Subcutaneous abdominal adipose tissue (tissue), 5 donors: Measurements from ENCODE around the gene FBXW5.
A peak's percentile ranks its signal among the peaks of the same experiment; 100 is the strongest.

Experiments
- H3K27ac ChIP-seq: one replicate; pipeline ENCODE4 v1.7.0; 2013; ENCODE audit warnings: low read depth, mild to moderate bottlenecking, inconsistent platforms, low read length, moderate library complexity
- H3K27me3 ChIP-seq, 5 donors: one replicate each; pipeline ENCODE4 v1.7.0; 2013; ENCODE audit warnings: low read length in 5 of 5, inconsistent platforms in 1 of 5; ENCODE audit not compliant: control insufficient read depth in 5 of 5, insufficient read depth in 4 of 5
- H3K36me3 ChIP-seq, 5 donors: one replicate each; pipeline ENCODE4 v1.7.0; 2013; ENCODE audit warnings: low read length in 5 of 5; ENCODE audit not compliant: control insufficient read depth in 5 of 5, insufficient read depth in 5 of 5
- H3K4me1 ChIP-seq, 5 donors: one replicate each; pipeline ENCODE4 v1.7.0; 2013; ENCODE audit warnings: low read length in 5 of 5, mild to moderate bottlenecking in 3 of 5, moderate library complexity in 1 of 5; ENCODE audit not compliant: control insufficient read depth in 5 of 5, insufficient read depth in 5 of 5
- H3K4me3 ChIP-seq, 5 donors: one replicate each; pipeline ENCODE4 v1.7.0; 2013; ENCODE audit warnings: low read length in 5 of 5, low read depth in 1 of 5
- H3K9ac ChIP-seq, 5 donors: one replicate each; pipeline ENCODE4 v1.7.0; 2013; ENCODE audit warnings: low read length in 5 of 5, mild to moderate bottlenecking in 4 of 5, moderate library complexity in 3 of 5
- H3K9me3 ChIP-seq, 5 donors: one replicate each; pipeline ENCODE4 v1.7.0; 2013; ENCODE audit warnings: low read length in 5 of 5; ENCODE audit not compliant: control insufficient read depth in 5 of 5
- donor health status: healthy.
- donor health status: healthy.
- donor health status: healthy.
- donor health status: healthy.
- donor health status: healthy.

The FBXW5 gene

DNA sequence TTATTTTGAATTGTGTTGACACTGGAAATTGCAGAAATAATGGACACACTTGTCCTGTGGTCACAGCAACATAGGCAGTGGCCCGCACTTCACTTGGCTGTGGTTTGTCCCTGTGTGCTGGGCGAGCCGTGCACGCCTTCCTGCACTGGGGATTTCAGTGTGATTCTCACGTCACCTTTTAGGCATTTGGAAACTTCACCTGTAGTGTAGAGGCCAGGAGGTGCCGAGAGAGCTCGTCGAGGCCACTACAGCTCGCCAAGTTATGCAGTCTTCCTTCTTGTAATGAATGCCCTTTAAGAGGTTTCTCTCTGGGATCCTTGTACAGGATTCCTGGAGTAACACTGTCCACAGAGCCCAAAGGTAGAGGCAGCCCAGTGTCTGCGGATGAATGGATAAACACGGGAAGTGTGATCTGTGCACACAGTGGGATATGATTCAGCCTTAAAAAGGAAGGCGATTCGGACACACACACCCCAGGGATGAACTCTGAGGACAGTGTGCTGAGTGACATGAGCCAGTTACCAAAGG is 43.5 kb downstream of the FBXW5 start:
- H3K9ac ChIP-seq: peak overlapping the region in 3 of 5 donors; percentile 41 to 63 (median 48)
- peaks cover 0 to 36% (median 30%) of the 10 kb centered on the region in 5 donors for H3K36me3 ChIP-seq
- H3K27me3 ChIP-seq: no peaks in the 10 kb centered on the region
- no peaks in the 10 kb centered on the region for H3K9me3 ChIP-seq
- peaks cover 5 to 35% (median 24%) of the 10 kb centered on the region in 5 donors for H3K4me1 ChIP-seq
- H3K4me3 ChIP-seq: peak overlapping the region in 1 of 5 donors; percentile 17
- peak overlapping the region; percentile 90 for H3K27ac ChIP-seq

DNA sequence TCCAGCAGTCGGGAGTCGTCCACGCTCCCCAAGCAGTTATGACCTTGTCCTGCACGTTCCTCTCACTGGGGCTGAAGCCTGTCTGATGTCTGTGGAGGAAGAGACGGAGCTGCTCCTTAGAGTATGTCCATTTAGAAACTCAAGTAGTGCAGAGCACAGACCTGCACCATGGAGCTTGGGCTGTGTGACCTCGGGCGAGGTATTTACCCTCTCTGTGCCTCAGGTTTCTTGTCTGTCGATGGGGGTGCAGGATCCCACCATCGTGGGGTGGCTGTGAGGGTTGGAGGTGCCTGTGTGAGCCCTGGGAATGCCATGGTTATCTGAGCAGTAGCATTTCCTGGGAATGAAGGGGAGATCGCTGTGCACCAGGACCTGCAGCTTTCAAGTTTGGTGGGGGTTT is 44.0 kb downstream of the FBXW5 start:
- Histone ChIP-seq H3K4me1 (peaks cover 5 to 35% (median 24%) of the 10 kb centered on the region in 5 donors), H3K9ac (no peak overlapping the region), H3K4me3 (no peak overlapping the region), H3K27ac (peak overlapping the region; percentile 90), H3K27me3 (no peaks in the 10 kb centered on the region), H3K9me3 (no peaks in the 10 kb centered on the region), H3K36me3 (peaks cover 0 to 36% (median 30%) of the 10 kb centered on the region in 5 donors)

DNA sequence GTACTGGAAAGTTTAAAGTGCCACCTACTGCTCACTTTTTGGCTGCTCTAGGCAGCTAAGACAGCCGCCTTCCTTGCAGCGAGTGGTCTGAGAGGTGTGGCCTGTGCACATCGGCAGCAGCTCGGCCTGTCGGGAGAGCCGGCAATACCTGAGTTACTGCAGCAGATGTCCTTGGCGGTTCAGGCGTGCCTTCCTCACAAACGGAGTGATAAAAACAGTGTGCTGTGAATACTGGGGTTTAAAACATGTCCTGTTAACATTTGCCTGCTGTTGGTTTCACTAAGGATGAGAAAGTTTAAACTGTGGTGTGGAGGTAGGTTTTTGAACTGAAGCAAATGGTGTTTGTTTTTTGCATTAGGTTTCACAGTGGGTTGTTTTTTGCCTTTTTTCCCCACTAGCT is 45.3 kb downstream of the FBXW5 start:
- peaks cover 0 to 42% (median 31%) of the 10 kb centered on the region in 5 donors for H3K36me3 ChIP-seq
- no peaks in the 10 kb centered on the region for H3K27me3 ChIP-seq
- no peak overlapping the region for H3K27ac ChIP-seq
- H3K9me3 ChIP-seq: no peaks in the 10 kb centered on the region
- no peak overlapping the region for H3K9ac ChIP-seq
- H3K4me1 ChIP-seq: peaks cover 5 to 35% (median 24%) of the 10 kb centered on the region in 5 donors
- H3K4me3 ChIP-seq: no peak overlapping the region

DNA sequence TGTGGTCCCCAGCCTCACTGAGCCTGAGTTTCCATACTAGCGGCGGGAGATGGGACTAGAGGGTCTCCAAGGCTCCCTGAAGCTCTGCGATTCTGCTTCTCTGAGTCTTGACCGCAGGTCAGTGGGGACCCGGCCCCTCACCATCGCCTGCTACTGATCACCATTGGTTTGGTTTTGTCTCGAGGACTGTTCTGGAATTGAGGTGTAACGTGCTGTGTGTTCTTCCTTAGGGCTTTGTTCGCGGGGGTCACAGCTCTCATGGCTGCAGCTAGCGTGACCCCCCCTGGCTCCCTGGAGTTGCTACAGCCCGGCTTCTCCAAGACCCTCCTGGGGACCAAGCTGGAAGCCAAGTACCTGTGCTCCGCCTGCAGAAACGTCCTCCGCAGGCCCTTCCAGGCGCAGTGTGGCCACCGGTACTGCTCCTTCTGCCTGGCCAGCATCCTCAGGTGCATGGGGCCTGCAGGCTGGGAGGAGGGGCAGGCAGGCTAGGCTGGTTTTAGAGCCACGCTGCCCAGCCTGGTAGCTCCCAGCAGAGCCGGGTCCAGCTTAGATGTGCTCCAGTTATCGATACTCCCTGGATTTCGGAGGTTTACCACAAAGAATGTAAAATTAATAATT is 45.9 kb downstream of the FBXW5 start:
- H3K27me3 ChIP-seq: no peaks in the 10 kb centered on the region
- peaks cover 0 to 42% (median 31%) of the 10 kb centered on the region in 5 donors for H3K36me3 ChIP-seq
- H3K9me3 ChIP-seq: no peaks in the 10 kb centered on the region
- no peak overlapping the region for H3K4me3 ChIP-seq
- H3K9ac ChIP-seq: no peak overlapping the region
- H3K4me1 ChIP-seq: peaks cover 5 to 33% (median 24%) of the 10 kb centered on the region in 5 donors
- no peak overlapping the region for H3K27ac ChIP-seq

DNA sequence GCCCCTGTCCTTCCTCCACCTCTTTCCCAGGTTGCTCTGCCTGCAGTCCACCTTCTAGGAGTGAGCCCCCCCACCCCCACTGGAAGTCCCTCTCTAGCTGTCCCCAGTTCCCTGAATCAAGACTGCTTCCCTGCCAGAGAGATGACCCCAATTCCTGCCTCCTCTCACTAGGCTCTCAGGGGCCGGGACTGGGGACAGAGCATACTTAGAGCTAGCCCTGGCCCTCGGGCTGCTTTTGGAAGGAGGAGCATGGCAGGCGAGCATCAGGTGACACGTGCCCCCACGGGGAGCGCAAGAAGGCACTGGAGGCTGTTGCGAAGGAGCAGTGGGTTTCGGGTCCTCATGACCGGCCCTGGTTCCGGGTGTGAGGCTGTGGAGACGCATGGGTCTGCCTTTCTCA is 48.5 kb downstream of the FBXW5 start:
- Histone ChIP-seq H3K9ac (no peak overlapping the region), H3K36me3 (peaks cover 0 to 39% (median 29%) of the 10 kb centered on the region in 5 donors), H3K9me3 (no peaks in the 10 kb centered on the region), H3K27me3 (no peaks in the 10 kb centered on the region), H3K27ac (no peak overlapping the region), H3K4me1 (peaks cover 0 to 9% (median 0%) of the 10 kb centered on the region in 5 donors), H3K4me3 (no peak overlapping the region)

DNA sequence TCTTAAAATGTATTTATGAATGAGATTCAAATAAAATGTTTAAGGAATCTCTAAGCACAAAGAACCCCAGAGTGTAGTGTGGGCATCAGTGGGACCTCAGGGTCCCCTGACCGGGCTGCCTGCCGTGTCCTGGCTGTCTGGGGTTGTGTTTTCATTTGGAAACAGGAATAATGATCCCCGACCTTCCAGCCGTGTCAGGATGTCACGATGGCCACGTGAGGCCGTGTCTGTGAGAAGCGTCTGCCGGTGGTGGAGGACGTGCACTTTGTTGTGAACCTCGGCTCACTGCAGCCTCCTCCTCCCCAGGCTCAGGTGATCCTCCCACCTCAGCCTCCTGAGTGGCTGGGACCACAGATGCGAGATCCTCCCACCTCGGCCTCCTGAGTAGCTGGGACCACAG is 53.9 kb downstream of the FBXW5 start:
- H3K9me3 ChIP-seq: no peaks in the 10 kb centered on the region
- H3K4me3 ChIP-seq: no peak overlapping the region
- no peak overlapping the region for H3K27ac ChIP-seq
- H3K36me3 ChIP-seq: peaks cover 0 to 23% (median 12%) of the 10 kb centered on the region in 5 donors
- H3K27me3 ChIP-seq: no peaks in the 10 kb centered on the region
- H3K9ac ChIP-seq: no peak overlapping the region
- peaks cover 0 to 14% (median 12%) of the 10 kb centered on the region in 5 donors for H3K4me1 ChIP-seq
